Naive thymus-derived CD8-positive, alpha-beta T cell (primary cell): Measurements from ENCODE around the gene PLOD3. TPM values are rescaled to one million over a fixed set of nuclear protein-coding genes. Genes with fewer than 3 reads are reported as not detected.
"Not testable (repeated sequence)": the region's sequence is repeated elsewhere in the genome, so short reads cannot be mapped to it uniquely, and the experiment has no call there.

Experiments
- ATAC-seq, 2 donors: fragments of 150-1000 bp; cut with Tn5 transposase in 1 of 2; sonication (Bioruptor Pico), chemical (Tn5 transposase) in 1 of 2; 1 replicate in 1 of 2; 2 replicates in 1 of 2; pipeline ENCODE4 v1.10.0; 2021; ENCODE audit warnings: mild to moderate bottlenecking in 2 of 2, moderate library complexity in 2 of 2
- POLR2A ChIA-PET: fragments of 350-600 bp; sonication (Branson Sonifier 250); formaldehyde crosslinking; loops from one replicate; lab custom pipeline; 2021; ENCODE audit warnings: antibody characterized with exemption; lab: Charles Lee
- DNase-seq, 10 donors: peaks; one replicate each; pipeline versions ENCODE4 v3.0.0 to v3.0.0-alpha.2; 2020 to 2022
- H3K27ac Mint-ChIP-seq, 10 donors: one replicate each; pipeline ENCODE4 v1.8.0; 2020 to 2022; ENCODE audit warnings: mild to moderate bottlenecking in 10 of 10, mixed read lengths in 10 of 10, moderate library complexity in 4 of 10, inconsistent platforms in 1 of 10
- H3K27me3 Mint-ChIP-seq, 5 donors: one replicate each; pipeline ENCODE4 v1.8.0; 2021 to 2022; ENCODE audit warnings: mixed read lengths in 5 of 5
- H3K36me3 Mint-ChIP-seq, 3 donors: one replicate each; pipeline ENCODE4 v1.8.0; 2020 to 2022; ENCODE audit warnings: mixed read lengths in 3 of 3, mild to moderate bottlenecking in 2 of 3, inconsistent platforms in 1 of 3
- H3K4me1 Mint-ChIP-seq, 4 donors: one replicate each; pipeline ENCODE4 v1.8.0; 2021 to 2022; ENCODE audit warnings: mixed read lengths in 4 of 4
- H3K4me3 Mint-ChIP-seq, 10 donors: one replicate each; pipeline ENCODE4 v1.8.0; 2020 to 2022; ENCODE audit warnings: mild to moderate bottlenecking in 10 of 10, mixed read lengths in 10 of 10, moderate library complexity in 6 of 10, inconsistent platforms in 1 of 10
- H3K9me3 Mint-ChIP-seq, 9 donors: one replicate each; pipeline ENCODE4 v1.8.0; 2020 to 2022; ENCODE audit warnings: mixed read lengths in 9 of 9, mild to moderate bottlenecking in 3 of 9, inconsistent platforms in 1 of 9, moderate library complexity in 1 of 9
- polyA plus RNA-seq, 3 donors: library from polyadenylated mRNA; unstranded; fragments of 300-500 nt; fragmentation: Illumina TruSeq; gene quantifications; one replicate each; pipeline ENCODE4 v1.2.3, GENCODE V29; 2021
- total RNA-seq, 8 experiments: library from RNA in 2 of 8; stranded (reverse) in 2 of 8; gene quantifications; one replicate each; pipeline ENCODE4 v1.2.3 and lab custom pipeline; 2021 to 2026

Gene PLOD3
- total and polyA plus RNA-seq, 5 experiments from 2014 or later = 8.4 to 34.1 (median 12.4) TPM

DNA sequence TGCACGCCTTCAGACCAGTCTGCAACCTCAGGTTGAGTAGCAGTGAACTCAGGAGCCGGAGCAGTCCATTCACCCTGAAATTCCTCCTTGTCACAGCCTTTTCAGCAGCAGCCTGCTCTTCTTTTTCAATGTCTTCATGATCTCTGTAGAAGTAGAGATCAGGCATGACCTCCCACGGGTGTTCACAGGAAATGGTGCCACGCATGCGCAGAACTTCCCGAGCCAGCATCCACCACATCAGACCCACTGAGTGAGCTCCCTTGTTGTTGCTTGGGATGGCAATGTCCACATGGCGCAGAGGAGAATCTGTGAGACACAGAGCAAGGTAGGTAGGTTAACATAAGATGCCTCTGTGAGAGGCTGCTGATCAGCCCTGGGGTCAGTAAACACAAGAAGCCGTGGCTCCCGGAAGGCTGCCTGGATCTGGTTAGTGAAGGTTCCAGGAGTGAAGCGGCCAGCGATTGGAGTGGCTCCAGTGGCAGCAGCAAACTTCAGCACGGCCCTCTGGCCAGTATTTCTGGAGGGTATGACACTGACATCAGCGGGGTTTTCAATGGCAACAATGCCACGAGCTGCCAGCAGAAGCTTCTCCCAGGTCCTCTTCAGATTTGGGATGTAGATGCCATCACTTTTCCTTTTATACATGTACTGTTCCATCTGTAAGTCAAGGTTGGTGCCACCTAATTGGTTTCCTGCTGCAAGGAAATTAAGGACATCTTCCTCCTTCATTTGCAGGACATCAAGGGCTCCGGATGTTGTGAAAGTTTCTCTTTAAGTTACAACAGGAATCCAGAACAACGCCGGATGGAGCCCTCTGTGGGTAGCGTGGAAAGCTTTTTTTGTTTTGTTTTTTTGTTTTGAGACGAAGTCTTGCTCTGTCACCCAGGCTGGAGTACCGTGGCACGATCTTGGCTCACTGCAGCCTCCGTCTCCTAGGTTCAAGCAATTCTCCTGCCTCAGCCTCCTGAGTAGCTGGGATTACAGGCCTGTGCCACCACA is 13.3 kb downstream of the PLOD3 start:
- H3K27me3 Mint-ChIP-seq = peaks cover 9 to 40% (median 26%) of the 10 kb centered on the region in 5 donors
- H3K9me3 Mint-ChIP-seq, DNase-seq, ATAC-seq: not testable (repeated sequence)
- POLR2A ChIA-PET = interaction anchor here (0.7 kb wide), 1 partner anchor 13 kb away, joined by 3 read pairs; no protein-coding TSS in a partner anchor
- peaks cover 0 to 23% (median 10%) of the 10 kb centered on the region in 3 donors for H3K36me3 Mint-ChIP-seq
- peaks cover 2 to 24% (median 14%) of the 10 kb centered on the region in 4 donors for H3K4me1 Mint-ChIP-seq
- peak overlapping the region in 8 of 10 donors; percentile 24 to 92 (median 70) for H3K27ac Mint-ChIP-seq
- H3K4me3 Mint-ChIP-seq = peak overlapping the region; percentile 33 to 80 (median 64)

DNA sequence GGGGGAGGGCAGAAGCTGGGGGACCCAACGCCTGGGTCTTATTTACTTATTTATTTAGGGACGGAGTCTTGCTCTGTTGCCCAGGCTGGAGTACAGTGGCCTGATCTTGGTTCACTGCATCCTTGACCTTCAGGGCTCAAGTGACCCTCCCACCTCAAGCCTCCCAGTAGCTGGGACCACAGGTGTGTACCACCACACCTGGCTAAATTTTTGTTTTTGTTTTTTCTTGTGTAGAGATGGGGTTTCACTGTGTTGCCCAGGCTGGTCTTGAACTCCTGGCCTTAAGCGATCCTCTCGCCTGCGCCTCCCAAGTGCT is 14.8 kb downstream of the PLOD3 start:
- no peak for ATAC-seq

DNA sequence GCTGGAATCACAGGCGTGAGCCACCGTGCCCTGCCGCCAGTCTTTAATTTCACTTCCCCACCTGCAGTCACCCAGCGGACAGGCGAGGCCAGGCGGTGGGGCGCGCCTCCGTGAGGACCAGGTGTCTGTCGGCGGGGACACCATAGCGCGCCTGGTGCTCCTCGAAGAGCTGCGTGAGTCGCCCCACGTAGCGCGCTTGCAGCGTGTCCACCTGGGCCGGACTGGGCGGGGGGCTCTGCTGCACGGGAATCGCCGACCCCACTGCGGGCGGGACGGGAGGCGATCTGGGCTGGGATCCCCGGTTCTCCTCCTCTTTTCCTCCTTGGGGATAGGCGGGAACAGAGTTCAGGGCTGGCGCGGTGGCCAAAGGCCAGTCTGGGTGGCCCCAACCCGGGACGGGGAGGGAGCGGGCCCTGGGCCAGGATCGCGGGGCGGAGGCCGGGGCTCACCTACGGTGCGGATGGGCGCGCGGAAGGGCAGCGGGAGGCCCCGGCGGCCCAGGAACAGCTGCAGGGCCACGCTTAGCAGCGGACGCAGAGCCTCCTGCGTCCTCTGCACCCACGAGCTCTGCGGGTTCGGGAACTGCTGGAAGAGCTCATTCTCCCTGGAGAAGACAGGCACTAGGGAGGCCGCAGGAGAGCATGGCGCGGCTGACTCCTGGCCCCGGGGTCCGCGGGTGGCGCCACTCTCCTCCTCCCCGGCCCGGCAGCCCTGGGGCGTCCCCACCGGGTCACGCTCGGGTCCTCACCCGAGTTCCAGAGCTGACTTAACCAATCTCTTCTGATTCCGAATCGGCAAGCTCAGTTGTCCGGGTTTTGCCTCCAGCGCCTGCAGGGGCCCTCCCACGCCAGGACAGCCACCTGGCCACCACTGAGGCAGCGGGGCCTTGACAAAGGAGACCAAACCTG is 15.4 kb downstream of the PLOD3 start:
- POLR2A ChIA-PET = no interaction called here
- DNase-seq (no peak), ATAC-seq (peak; percentile 23 to 37)
- H3K27ac Mint-ChIP-seq = no peak overlapping the region
- H3K36me3 Mint-ChIP-seq = peaks cover 0 to 15% (median 3%) of the 10 kb centered on the region in 3 donors
- H3K27me3 Mint-ChIP-seq = peaks cover 9 to 49% (median 26%) of the 10 kb centered on the region in 5 donors
- peaks cover 0 to 2% (median 0%) of the 10 kb centered on the region in 9 donors for H3K9me3 Mint-ChIP-seq
- H3K4me1 Mint-ChIP-seq = peaks cover 2 to 24% (median 14%) of the 10 kb centered on the region in 4 donors
- peak overlapping the region in 4 of 10 donors; percentile 16 to 51 (median 36) for H3K4me3 Mint-ChIP-seq

More for the DNA sequence above, 14.8 kb downstream of the PLOD3 start:
- peaks cover 9 to 45% (median 26%) of the 10 kb centered on the region in 5 donors for H3K27me3 Mint-ChIP-seq
- peaks cover 0 to 2% (median 0%) of the 10 kb centered on the region in 9 donors for H3K9me3 Mint-ChIP-seq
- peaks cover 0 to 16% (median 4%) of the 10 kb centered on the region in 3 donors for H3K36me3 Mint-ChIP-seq
- no peak for DNase-seq
- peaks cover 2 to 24% (median 14%) of the 10 kb centered on the region in 4 donors for H3K4me1 Mint-ChIP-seq
- POLR2A ChIA-PET = no interaction called here
- no peak overlapping the region for H3K4me3 Mint-ChIP-seq
- peak overlapping the region in 1 of 10 donors; percentile 53 for H3K27ac Mint-ChIP-seq

DNA sequence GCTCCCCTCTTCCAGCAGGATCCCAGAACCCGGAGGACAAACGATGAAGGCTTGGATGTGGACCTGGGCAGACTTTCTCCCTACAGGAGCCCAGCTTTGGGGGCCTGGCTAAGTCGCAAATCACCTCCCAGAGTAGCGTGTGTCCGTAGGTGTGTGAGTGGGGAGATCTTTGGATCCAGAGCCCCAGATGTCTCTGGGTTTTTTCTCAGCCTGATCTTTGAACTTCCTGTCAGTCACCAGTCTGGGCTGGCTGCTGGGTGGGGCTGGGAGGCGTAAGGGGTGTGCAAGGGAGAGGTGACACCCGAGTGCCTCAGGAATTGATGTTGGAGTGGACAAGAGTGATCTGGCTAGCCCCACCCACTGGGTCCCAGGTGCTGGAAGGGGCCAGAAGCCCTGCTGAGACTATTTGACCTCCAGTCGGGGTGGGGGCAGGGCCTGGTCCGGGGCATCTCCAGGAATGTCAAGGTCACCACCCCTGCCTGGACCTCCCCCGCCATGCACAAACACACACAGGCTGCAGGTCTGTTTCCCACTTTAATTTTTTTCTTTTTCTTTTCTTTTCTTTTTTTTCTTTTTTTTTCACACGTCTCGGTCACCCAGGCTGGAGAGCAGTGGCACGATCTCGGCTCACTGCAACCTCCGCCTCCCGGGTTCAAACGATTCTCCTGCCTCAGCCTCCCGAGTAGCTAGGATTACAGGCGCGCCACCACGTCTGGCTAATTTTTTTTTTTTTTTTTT is 16.4 kb downstream of the PLOD3 start, which contains the start of gene MOGAT3:
Gene MOGAT3 (minus strand): TSS at position 175 of the 738 bp plus-strand sequence. CDS start 182 bp downstream, outside the sequence.
- POLR2A ChIA-PET = no interaction called here
- ATAC-seq = peak in 1 of 2 donors; percentile 55
- peaks cover 0 to 2% (median 0%) of the 10 kb centered on the region in 9 donors for H3K9me3 Mint-ChIP-seq
- peaks cover 9 to 49% (median 26%) of the 10 kb centered on the region in 5 donors for H3K27me3 Mint-ChIP-seq
- peaks cover 2 to 24% (median 14%) of the 10 kb centered on the region in 4 donors for H3K4me1 Mint-ChIP-seq
- H3K4me3 Mint-ChIP-seq = peak within 1 kb of the TSS in 7 of 10 donors; percentile 36 to 70 (median 51)
- H3K36me3 Mint-ChIP-seq = peaks cover 0 to 7% (median 3%) of the 10 kb centered on the region in 3 donors
- DNase-seq = no peak
- peak within 1 kb of the TSS in 1 of 10 donors; percentile 65 for H3K27ac Mint-ChIP-seq

DNA sequence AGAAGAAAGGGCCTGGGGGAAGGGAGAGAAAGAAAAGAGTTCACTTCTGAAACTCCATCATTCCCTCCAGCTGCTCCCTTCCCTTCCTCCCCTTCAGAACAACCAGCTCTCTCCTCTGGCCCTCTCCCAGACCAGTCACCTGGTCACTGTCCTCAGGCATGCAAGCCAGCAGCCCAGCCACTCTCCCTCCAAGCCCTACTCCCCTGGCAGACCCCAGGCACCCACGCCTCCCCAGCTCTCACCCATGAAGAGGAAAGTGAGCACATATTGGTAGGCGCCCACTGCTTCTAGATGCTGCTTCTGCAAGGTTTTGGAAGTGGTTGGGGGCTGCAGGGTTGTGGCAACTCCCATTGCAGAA is 16.9 kb downstream of the PLOD3 start:
- Mint-ChIP-seq H3K4me1 (peaks cover 2 to 24% (median 14%) of the 10 kb centered on the region in 4 donors), H3K36me3 (peaks cover 0 to 2% (median 0%) of the 10 kb centered on the region in 3 donors), H3K27me3 (peaks cover 9 to 49% (median 26%) of the 10 kb centered on the region in 5 donors), H3K27ac (peak overlapping the region in 1 of 10 donors; percentile 65), H3K4me3 (peak overlapping the region in 2 of 10 donors; percentile 44 to 55), H3K9me3 (peaks cover 0 to 2% (median 0%) of the 10 kb centered on the region in 9 donors)
- POLR2A ChIA-PET = no interaction called here
- no peak for ATAC-seq
- DNase-seq = no peak

DNA sequence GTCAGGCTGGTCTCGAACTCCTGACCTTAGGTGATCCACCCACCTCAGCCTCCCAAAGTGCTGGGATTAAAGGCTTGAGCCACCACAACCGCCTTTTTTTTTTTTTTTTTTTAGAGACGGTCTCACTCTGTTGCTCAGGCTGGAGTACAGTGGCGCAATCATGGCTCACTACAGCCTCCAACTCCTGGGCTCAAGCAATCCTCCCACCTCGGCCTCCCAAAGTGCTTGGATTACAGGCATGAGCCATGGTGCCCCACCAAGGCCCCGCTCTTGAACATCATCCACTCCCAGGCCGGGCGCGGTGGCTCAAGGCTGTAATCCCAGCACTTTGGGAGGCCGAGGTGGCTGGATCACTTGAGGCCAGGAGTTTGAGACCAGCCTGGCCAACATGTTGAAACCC is 17.9 kb downstream of the PLOD3 start:
- DNase-seq, H3K4me3 Mint-ChIP-seq, H3K36me3 Mint-ChIP-seq, ATAC-seq, H3K27ac Mint-ChIP-seq, POLR2A ChIA-PET, H3K9me3 Mint-ChIP-seq: not testable (repeated sequence)
- Mint-ChIP-seq H3K4me1 (peaks cover 2 to 24% (median 14%) of the 10 kb centered on the region in 4 donors), H3K27me3 (peaks cover 11 to 52% (median 26%) of the 10 kb centered on the region in 5 donors)

DNA sequence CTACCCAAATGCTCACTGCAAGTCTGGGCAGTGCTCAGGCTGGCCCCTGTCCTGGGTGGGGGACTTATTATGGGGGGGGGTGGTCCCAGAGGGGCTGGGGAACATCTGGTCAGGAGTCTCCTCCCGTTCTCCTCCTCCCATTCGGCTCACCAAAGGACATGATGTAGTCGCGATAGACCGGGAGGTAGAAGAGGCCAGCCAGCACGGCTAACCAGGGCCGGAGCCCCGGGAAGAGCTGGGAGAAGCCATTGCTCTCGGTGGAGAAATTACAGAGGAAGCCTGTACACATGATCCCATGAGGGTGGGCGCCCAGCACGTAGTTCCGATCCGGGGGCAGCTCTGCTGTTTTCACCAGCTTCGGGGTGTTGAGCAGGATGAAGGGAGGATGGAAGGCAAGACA is 18.9 kb downstream of the PLOD3 start:
- Mint-ChIP-seq H3K4me3 (no peak overlapping the region), H3K27me3 (peaks cover 9 to 45% (median 22%) of the 10 kb centered on the region in 5 donors), H3K36me3 (no peaks in the 10 kb centered on the region), H3K4me1 (peaks cover 2 to 15% (median 7%) of the 10 kb centered on the region in 4 donors), H3K27ac (peak overlapping the region in 1 of 10 donors; percentile 34), H3K9me3 (peaks cover 0 to 2% (median 0%) of the 10 kb centered on the region in 9 donors)
- DNase-seq (no peak), ATAC-seq (no peak)
- POLR2A ChIA-PET = no interaction called here

DNA sequence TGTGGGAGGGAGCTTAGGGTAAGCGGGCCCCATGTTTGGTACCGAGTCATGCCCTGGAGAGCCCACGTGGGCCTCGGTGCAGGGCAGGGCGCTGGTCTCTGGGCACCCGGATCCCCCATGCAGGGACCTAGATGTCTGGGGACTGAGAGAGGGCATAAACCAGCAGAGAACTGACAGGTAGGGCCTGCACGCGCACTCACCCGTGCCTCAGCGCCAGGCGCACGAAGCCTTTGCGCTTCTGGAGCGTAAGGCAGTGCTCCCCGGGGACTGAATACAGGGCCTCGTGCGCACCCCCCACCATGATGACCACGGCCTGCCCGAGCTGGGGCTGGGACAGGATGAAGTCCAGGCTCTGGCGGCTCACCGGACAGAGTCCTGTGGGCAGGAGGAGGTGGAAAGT is 19.4 kb downstream of the PLOD3 start:
- POLR2A ChIA-PET = no interaction called here
- Mint-ChIP-seq H3K27me3 (peaks cover 9 to 43% (median 22%) of the 10 kb centered on the region in 5 donors), H3K4me3 (no peak overlapping the region), H3K4me1 (peaks cover 2 to 11% (median 7%) of the 10 kb centered on the region in 4 donors), H3K9me3 (peaks cover 0 to 2% (median 0%) of the 10 kb centered on the region in 9 donors), H3K27ac (no peak overlapping the region), H3K36me3 (no peaks in the 10 kb centered on the region)
- DNase-seq (no peak), ATAC-seq (no peak)

DNA sequence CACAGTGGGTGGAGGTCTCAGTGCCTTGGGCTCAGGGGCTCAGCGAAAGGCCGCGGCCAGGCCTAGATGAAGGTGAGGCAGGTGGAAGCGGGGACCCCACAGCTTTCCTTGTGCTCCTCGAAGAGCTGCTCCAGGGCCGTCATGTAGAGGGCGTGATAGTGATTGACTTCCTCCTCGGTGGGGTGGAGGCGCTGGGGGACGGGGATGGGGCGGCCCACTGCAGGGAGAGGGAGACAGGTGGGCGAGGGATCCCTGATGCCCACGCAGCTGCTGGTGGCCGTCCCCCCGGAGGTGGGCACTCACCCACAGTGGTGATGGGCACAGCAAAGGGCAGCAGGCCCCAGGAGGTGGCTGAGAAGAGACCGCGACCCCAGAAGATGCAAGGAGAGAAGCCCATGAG is 21.5 kb downstream of the PLOD3 start:
- Mint-ChIP-seq H3K9me3 (no peaks in the 10 kb centered on the region), H3K4me3 (no peak overlapping the region), H3K27ac (no peak overlapping the region), H3K4me1 (peaks cover 0 to 5% (median 4%) of the 10 kb centered on the region in 4 donors), H3K36me3 (no peaks in the 10 kb centered on the region), H3K27me3 (peaks cover 7 to 28% (median 14%) of the 10 kb centered on the region in 5 donors)
- DNase-seq (no peak), ATAC-seq (no peak)
- POLR2A ChIA-PET = no interaction called here

DNA sequence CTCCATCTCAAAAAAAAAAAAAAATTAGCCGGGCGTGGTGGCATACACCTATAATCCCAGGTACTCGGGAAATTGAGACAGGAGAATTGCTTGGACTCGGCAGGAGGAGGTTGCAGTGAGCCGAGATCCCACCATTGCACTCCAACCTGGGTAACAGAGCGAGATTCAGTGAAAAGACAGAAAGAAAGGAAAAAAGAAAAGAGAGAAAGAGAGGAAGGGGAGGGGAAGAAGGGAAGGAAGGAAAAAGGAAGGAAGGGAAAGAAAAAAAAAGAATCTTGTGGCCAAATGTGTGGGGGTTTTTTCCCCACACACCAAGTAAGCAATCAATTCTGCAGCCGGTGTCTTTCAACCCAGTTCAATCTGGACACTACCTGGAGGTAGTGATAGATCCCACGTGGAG is 28.3 kb downstream of the PLOD3 start:
- Mint-ChIP-seq H3K4me1 (peaks cover 0 to 2% (median under 1%) of the 10 kb centered on the region in 4 donors), H3K27ac (no peak overlapping the region), H3K36me3 (no peaks in the 10 kb centered on the region), H3K27me3 (peaks cover 11 to 23% (median 17%) of the 10 kb centered on the region in 5 donors), H3K4me3 (no peak overlapping the region), H3K9me3 (no peaks in the 10 kb centered on the region)
- POLR2A ChIA-PET = no interaction called here
- DNase-seq (no peak), ATAC-seq (no peak)

DNA sequence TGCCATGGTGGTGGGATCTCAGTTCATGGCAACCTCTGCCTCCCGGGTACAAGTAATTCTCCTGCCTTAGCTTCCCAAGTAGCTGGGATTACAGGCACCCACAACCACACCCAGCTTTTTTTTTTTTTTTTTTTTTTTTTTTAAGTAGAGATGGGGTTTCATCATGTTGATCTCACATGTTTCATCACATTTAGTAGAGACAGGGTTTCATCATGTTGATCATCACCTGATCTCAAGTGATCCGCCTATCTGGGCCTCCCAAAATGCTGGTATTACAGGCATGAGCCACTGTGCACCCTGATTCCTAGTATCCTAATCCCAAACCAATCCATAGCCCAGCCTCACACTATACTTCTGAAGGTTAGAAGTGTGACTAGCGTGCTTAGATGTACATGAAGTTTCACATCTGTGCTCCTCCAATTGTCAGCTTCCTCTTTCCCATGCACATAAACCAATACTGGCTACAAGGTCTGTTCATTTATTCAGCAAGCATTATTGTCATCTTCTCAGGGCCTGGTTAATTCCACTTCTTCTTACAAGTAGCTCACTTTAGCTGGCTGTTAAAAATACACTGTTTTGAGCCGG is 30.4 kb downstream of the PLOD3 start:
- Mint-ChIP-seq H3K27ac (no peak overlapping the region), H3K9me3 (peaks cover 0 to 2% (median 0%) of the 10 kb centered on the region in 9 donors), H3K4me3 (no peak overlapping the region), H3K36me3 (peaks cover 0 to 4% (median 0%) of the 10 kb centered on the region in 3 donors), H3K4me1 (peaks cover 0 to 2% (median under 1%) of the 10 kb centered on the region in 4 donors), H3K27me3 (peaks cover 18 to 33% (median 26%) of the 10 kb centered on the region in 5 donors)
- DNase-seq (no peak), ATAC-seq (no peak)
- POLR2A ChIA-PET = interaction anchor here (0.6 kb wide), 1 partner anchor 47 kb away, joined by 3 read pairs; no protein-coding TSS in a partner anchor
